DND-41 (cell line): Measurements from ENCODE around the gene OCIAD1.

Source experiments
- ATAC-seq: fragments of 200-7000 bp; cut with Tn5 transposase; 3 replicates; pipeline ENCODE4 v1.9.1; 2021; ENCODE audit warnings: low read depth; ENCODE audit not compliant: insufficient read depth
- DNase-seq: peaks from one replicate; pipeline ENCODE4 v3.0.0-alpha.2; 2020
- H2AFZ ChIP-seq: 2 replicates; pipeline ENCODE4 v1.6.0; 2012; ENCODE audit warnings: low read depth, low read length
- H3K27ac ChIP-seq: 2 replicates; pipeline ENCODE4 v1.5.1; 2012; ENCODE audit warnings: low read length, inconsistent platforms
- H3K27me3 ChIP-seq: fragments of 200-600 bp; sonication (generic); 2 replicates; pipeline ENCODE4 v1.6.0; 2012; ENCODE audit warnings: low read length, mild to moderate bottlenecking, inconsistent platforms; ENCODE audit not compliant: insufficient read depth, poor library complexity
- H3K36me3 ChIP-seq: 2 replicates; pipeline ENCODE4 v1.5.1; 2012; ENCODE audit warnings: low read length, inconsistent platforms; ENCODE audit not compliant: insufficient read depth
- H3K4me1 ChIP-seq: 2 replicates; pipeline ENCODE4 v1.5.1; 2012; ENCODE audit warnings: mild to moderate bottlenecking, low read length; ENCODE audit not compliant: insufficient read depth
- H3K4me2 ChIP-seq: 2 replicates; pipeline ENCODE4 v1.6.0; 2012; ENCODE audit warnings: mild to moderate bottlenecking, moderate library complexity, low read length, inconsistent platforms; ENCODE audit not compliant: insufficient read depth
- H3K4me3 ChIP-seq, 2 experiments: fragments of 200-600 bp in 1 of 2; shearing (Covaris generic) in 1 of 2; 2 replicates each; pipeline ENCODE4 v1.5.1; 2012 to 2016; ENCODE audit warnings: inconsistent platforms in 2 of 2, low read length in 2 of 2, mild to moderate bottlenecking in 2 of 2, low read depth in 1 of 2, moderate library complexity in 1 of 2
- H3K79me2 ChIP-seq: 2 replicates; pipeline ENCODE4 v1.6.0; 2012; ENCODE audit warnings: low read length, inconsistent platforms; ENCODE audit not compliant: insufficient read depth
- H3K9ac ChIP-seq: 2 replicates; pipeline ENCODE4 v1.6.0; 2012; ENCODE audit warnings: low read depth, mild to moderate bottlenecking, inconsistent platforms, low read length, moderate library complexity
- H3K9me3 ChIP-seq: 2 replicates; pipeline ENCODE4 v1.5.1; 2012; ENCODE audit warnings: low read length, moderate library complexity, mild to moderate bottlenecking, inconsistent platforms; ENCODE audit not compliant: insufficient read depth, severe bottlenecking
- H4K20me1 ChIP-seq: 2 replicates; pipeline ENCODE4 v1.6.0; 2012; ENCODE audit warnings: low read length; ENCODE audit not compliant: insufficient read depth
- EZH2 ChIP-seq: IDR thresholded peaks from 3 replicates; pipeline ENCODE4 v1.6.1; 2012; ENCODE audit warnings: borderline replicate concordance, low read depth, mild to moderate bottlenecking, moderate library complexity, low read length, inconsistent platforms; ENCODE audit not compliant: severe bottlenecking
- TF ChIP-seq, protein P1 (sequence below): IDR thresholded peaks from 2 replicates; pipeline ENCODE4 v1.5.1; 2012; ENCODE audit warnings: borderline replicate concordance, low read length, moderate library complexity, mild to moderate bottlenecking; ENCODE audit not compliant: poor library complexity, severe bottlenecking; ENCODE audit errors: extremely low read depth

The OCIAD1 gene, protein sequence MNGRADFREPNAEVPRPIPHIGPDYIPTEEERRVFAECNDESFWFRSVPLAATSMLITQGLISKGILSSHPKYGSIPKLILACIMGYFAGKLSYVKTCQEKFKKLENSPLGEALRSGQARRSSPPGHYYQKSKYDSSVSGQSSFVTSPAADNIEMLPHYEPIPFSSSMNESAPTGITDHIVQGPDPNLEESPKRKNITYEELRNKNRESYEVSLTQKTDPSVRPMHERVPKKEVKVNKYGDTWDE

DNA sequence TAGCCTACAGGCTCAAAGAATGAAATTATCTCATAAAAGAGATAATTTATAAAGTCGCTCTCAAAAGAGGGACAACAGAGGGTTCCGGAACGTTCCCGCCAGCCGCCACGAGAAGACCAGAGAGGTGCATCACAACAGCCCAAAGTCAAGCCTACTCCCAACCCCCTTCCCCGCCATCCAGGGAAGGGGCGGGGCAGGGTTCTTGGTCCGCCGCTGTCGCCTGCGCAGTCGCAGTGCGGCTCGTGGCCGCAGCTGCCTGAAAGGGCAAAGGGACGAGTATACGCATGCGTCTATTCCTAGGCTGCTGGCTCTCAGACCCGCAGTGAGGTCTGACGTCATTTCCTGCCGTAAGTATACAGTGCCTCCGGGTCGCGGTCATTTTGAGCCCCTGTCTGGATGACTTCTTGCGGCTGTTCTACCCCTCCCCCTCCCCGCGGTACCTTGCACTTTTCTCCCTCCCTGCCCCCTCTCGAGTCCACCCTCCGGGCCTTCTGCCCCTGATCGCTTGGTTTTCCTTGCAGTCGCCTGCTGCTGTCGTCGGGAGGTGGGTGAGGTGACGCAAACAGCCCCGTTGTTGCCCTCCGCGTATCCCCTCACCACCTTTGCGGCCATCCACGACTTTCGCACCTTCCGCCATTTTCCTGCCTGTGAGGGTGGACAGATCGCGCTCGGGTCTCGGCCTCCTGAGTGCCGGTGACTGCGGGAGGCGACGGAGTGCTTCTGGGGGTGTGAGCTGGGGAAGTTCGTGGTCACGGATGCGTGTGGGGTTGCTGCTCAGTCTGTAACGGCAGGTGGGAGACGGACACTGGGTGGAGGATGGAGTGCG, at the start of gene OCIAD1:
Gene OCIAD1 (plus strand): TSS at position 383 of the 826 bp plus-strand sequence. CDS start 1,537 bp downstream, outside the sequence.
- H3K4me1 ChIP-seq: peaks cover 27% of the 10 kb centered on the region
- H2AFZ ChIP-seq: peak within 1 kb of the TSS; percentile 79
- H3K4me2 ChIP-seq: peak within 1 kb of the TSS; percentile 79
- H3K4me3 ChIP-seq: peak within 1 kb of the TSS; percentile 36 to 72
- H3K27me3 ChIP-seq: no peaks in the 10 kb centered on the region
- no peaks in the 10 kb centered on the region for H3K9me3 ChIP-seq
- ATAC-seq: peak; percentile 96
- peaks cover 34% of the 10 kb centered on the region for H3K36me3 ChIP-seq
- peak within 1 kb of the TSS; percentile 89 for H3K27ac ChIP-seq
- no peaks in the 10 kb centered on the region; the same call in 1 of the 2 replicates for H4K20me1 ChIP-seq
- H3K9ac ChIP-seq: peak within 1 kb of the TSS; percentile 66
- H3K79me2 ChIP-seq: peaks cover 50% of the 10 kb centered on the region
- peak; percentile 98 for DNase-seq
- no peak for TF ChIP-seq EZH2
- TF ChIP-seq, protein P1, sequence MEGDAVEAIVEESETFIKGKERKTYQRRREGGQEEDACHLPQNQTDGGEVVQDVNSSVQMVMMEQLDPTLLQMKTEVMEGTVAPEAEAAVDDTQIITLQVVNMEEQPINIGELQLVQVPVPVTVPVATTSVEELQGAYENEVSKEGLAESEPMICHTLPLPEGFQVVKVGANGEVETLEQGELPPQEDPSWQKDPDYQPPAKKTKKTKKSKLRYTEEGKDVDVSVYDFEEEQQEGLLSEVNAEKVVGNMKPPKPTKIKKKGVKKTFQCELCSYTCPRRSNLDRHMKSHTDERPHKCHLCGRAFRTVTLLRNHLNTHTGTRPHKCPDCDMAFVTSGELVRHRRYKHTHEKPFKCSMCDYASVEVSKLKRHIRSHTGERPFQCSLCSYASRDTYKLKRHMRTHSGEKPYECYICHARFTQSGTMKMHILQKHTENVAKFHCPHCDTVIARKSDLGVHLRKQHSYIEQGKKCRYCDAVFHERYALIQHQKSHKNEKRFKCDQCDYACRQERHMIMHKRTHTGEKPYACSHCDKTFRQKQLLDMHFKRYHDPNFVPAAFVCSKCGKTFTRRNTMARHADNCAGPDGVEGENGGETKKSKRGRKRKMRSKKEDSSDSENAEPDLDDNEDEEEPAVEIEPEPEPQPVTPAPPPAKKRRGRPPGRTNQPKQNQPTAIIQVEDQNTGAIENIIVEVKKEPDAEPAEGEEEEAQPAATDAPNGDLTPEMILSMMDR: no peak

DNA sequence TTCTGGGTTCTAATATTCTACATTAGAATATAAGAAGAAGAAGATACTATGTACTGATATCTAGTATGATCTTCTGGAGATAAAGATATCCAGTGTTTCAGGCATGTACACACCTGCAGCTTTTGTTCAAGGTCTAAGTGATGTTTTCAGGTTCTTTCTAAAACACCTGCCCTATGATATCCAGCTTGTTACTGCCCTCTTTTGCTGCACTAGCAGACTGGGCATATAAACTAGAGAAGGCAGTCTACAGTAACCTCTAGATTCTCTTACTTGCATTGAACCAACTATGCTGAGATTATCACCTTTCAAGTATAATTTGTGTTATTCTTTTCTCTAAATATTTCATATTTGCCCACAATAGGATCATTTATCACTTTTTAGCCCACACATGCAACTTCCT, 48.9 kb upstream of the OCIAD1 start:
- H3K9ac ChIP-seq: no peak overlapping the region
- H3K27me3 ChIP-seq: no peaks in the 10 kb centered on the region
- peak overlapping the region; percentile 87 for H2AFZ ChIP-seq
- H3K4me2 ChIP-seq: no peak overlapping the region
- no peak overlapping the region for H3K27ac ChIP-seq
- DNase-seq: no peak
- no peaks in the 10 kb centered on the region; the same call in 1 of the 2 replicates for H3K36me3 ChIP-seq
- peaks cover 16% of the 10 kb centered on the region; the same call in 1 of the 2 replicates for H4K20me1 ChIP-seq
- no peaks in the 10 kb centered on the region for H3K9me3 ChIP-seq
- no peak for TF ChIP-seq EZH2
- TF ChIP-seq, protein P1: no peak
- no peak overlapping the region for H3K4me3 ChIP-seq
- peaks cover 33% of the 10 kb centered on the region for H3K79me2 ChIP-seq
- no peak for ATAC-seq
- peaks cover 24% of the 10 kb centered on the region for H3K4me1 ChIP-seq

DNA sequence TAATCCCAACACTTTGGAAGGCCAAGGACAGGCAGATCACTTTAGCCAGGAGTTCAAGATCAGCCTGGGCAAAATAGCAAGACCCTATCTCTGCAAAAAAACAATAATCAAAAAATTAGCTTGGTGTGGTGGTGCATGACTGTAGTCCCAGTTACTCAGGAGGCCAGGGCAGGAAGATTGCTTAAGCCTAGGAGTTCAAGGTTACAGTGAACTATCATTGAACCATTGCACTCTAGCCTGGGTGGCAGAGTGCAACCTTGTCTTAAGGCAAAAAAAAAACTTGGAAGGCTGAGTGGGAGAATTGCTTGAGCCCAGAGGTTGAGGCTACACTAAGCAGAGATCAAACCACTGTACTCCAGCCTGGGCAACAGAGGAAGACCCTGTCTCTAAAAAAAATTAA, 45.6 kb upstream of the OCIAD1 start:
- H3K36me3 ChIP-seq: no peaks in the 10 kb centered on the region
- H3K9me3 ChIP-seq: no peaks in the 10 kb centered on the region
- H3K4me2 ChIP-seq: no peak overlapping the region
- H3K9ac ChIP-seq: no peak overlapping the region
- no peak overlapping the region for H2AFZ ChIP-seq
- 0 out of 2 replicates have a peak, but pooled peaks cover 3% of the 10 kb centered on the region for H3K79me2 ChIP-seq
- peaks cover 8% of the 10 kb centered on the region for H3K4me1 ChIP-seq
- H4K20me1 ChIP-seq: no peaks in the 10 kb centered on the region
- H3K4me3 ChIP-seq: no peak overlapping the region
- no peak overlapping the region for H3K27ac ChIP-seq
- TF ChIP-seq, protein P1: no peak
- TF ChIP-seq EZH2: no peak
- H3K27me3 ChIP-seq: no peaks in the 10 kb centered on the region
- DNase-seq (no peak), ATAC-seq (no peak)
